ENCODE results near the gene FBXW12. TPM values are rescaled to one million over a fixed set of nuclear protein-coding genes. Genes with fewer than 3 reads are reported as not detected.

Gene FBXW12
- total and polyA plus RNA-seq, 4 donors = not detected

GRCh38 chr3:48404440-48405342 is 32.7 kb downstream of the FBXW12 start:
- H3K27ac ChIP-seq (ENCODE audit: low read depth in 1 of 2, low read length in 2 of 2) = peak overlapping the region in 1 of 2 donors; percentile 6
- H3K9ac ChIP-seq (ENCODE audit: low read depth in 1 of 2, low read length in 2 of 2) = no peak overlapping the region
- no peaks in the 10 kb centered on the region for H3K9me3 ChIP-seq (ENCODE audit: control insufficient read depth in 4 of 4, low read length in 3 of 4)
- peaks cover 14 to 68% (median 34%) of the 10 kb centered on the region in 4 donors for H3K36me3 ChIP-seq (ENCODE audit: control insufficient read depth in 4 of 4, insufficient read depth in 3 of 4, low read depth in 1 of 4, low read length in 3 of 4)
- no peaks in the 10 kb centered on the region for H3K4me1 ChIP-seq (ENCODE audit: control insufficient read depth in 4 of 4, insufficient read depth in 4 of 4, low read length in 3 of 4)
- H3K27me3 ChIP-seq (ENCODE audit: control insufficient read depth in 4 of 4, insufficient read depth in 4 of 4, low read length in 3 of 4) = no peaks in the 10 kb centered on the region
- DNase-seq (ENCODE audit: low spot score) = no peak
- no peak overlapping the region for H3K4me3 ChIP-seq (ENCODE audit: low read depth in 1 of 3, low read length in 3 of 3)
- no peak for TF ChIP-seq SP1 (IDR thresholded peaks at IDR 0.05)
- no peak for TF ChIP-seq MAX (IDR thresholded peaks at IDR 0.05)
- TF ChIP-seq ATF3 (IDR thresholded peaks at IDR 0.05) = no peak
- TF ChIP-seq ZBTB33 (IDR thresholded peaks at IDR 0.05) = no peak
- TF ChIP-seq HNF4A (conservative IDR thresholded peaks at IDR 0.05) = no peak
- TF ChIP-seq EGR1 (IDR thresholded peaks at IDR 0.05; ENCODE audit: low read depth in 2 of 2) = no peak
- no peak for TF ChIP-seq GABPA (IDR thresholded peaks at IDR 0.05 in 1 of 2, conservative IDR thresholded peaks at IDR 0.05 in 1 of 2)
- TF ChIP-seq JUND (IDR thresholded peaks at IDR 0.05) = no peak
- no peak for TF ChIP-seq HNF4G (IDR thresholded peaks at IDR 0.05)
- TF ChIP-seq RXRA (IDR thresholded peaks at IDR 0.05) = no peak
- no peak for TF ChIP-seq FOXA2 (IDR thresholded peaks at IDR 0.05)
- TF ChIP-seq RAD21 (IDR thresholded peaks at IDR 0.05) = no peak
- no peak for TF ChIP-seq TAF1 (conservative IDR thresholded peaks at IDR 0.05)
- no peak for TF ChIP-seq YY1 (IDR thresholded peaks at IDR 0.05)
- TF ChIP-seq REST (IDR thresholded peaks at IDR 0.05) = no peak
- TF ChIP-seq NR2F2 (IDR thresholded peaks at IDR 0.05) = no peak
- TF ChIP-seq CTCF (IDR thresholded peaks at IDR 0.05; ENCODE audit: low read depth, low read length, missing input control) = no peak
- TF ChIP-seq FOXA1 (IDR thresholded peaks at IDR 0.05) = no peak
- 69% methylated on average over 21 of the region's 21 CpGs for WGBS
